Activated T-cell treated with anti-CD3 and anti-CD28 coated beads, Interleukin-2, amount 50 U/mL, for 4 hours (primary cell): ENCODE results near the gene ABCA1. TPM values are rescaled to one million over a fixed set of nuclear protein-coding genes. Genes with fewer than 3 reads are reported as not detected.
A peak's percentile ranks its signal among the peaks of the same experiment; 100 is the strongest.
"Not testable (repeated sequence)": the region's sequence is repeated elsewhere in the genome, so short reads cannot be mapped to it uniquely, and the experiment has no call there.

Experiments
- ATAC-seq, 2 donors: fragments of 200-7000 bp; cut with Tn5 transposase; one replicate each; pipeline ENCODE4 v1.10.0; 2021
- DNase-seq: peaks from one replicate; pipeline ENCODE4 v3.0.0-alpha.2; 2020
- H3K27me3 Mint-ChIP-seq: one replicate; pipeline ENCODE4 v1.8.0; 2021; ENCODE audit warnings: low read depth, mixed read lengths
- H3K36me3 Mint-ChIP-seq: one replicate; pipeline ENCODE4 v1.8.0; 2022; ENCODE audit warnings: mixed read lengths; ENCODE audit not compliant: insufficient read depth
- H3K4me1 Mint-ChIP-seq: one replicate; pipeline ENCODE4 v1.8.0; 2021; ENCODE audit warnings: low read depth, mixed read lengths
- H3K4me3 Mint-ChIP-seq: one replicate; pipeline ENCODE4 v1.8.0; 2021; ENCODE audit warnings: mild to moderate bottlenecking, moderate library complexity, mixed read lengths
- H3K9me3 Mint-ChIP-seq: one replicate; pipeline ENCODE4 v1.8.0; 2021; ENCODE audit warnings: mixed read lengths
- total RNA-seq, 3 donors: library from RNA; stranded (reverse); gene quantifications; one replicate each; pipeline ENCODE4 v1.2.1, GENCODE V29; 2021

ABCA1 gene, protein sequence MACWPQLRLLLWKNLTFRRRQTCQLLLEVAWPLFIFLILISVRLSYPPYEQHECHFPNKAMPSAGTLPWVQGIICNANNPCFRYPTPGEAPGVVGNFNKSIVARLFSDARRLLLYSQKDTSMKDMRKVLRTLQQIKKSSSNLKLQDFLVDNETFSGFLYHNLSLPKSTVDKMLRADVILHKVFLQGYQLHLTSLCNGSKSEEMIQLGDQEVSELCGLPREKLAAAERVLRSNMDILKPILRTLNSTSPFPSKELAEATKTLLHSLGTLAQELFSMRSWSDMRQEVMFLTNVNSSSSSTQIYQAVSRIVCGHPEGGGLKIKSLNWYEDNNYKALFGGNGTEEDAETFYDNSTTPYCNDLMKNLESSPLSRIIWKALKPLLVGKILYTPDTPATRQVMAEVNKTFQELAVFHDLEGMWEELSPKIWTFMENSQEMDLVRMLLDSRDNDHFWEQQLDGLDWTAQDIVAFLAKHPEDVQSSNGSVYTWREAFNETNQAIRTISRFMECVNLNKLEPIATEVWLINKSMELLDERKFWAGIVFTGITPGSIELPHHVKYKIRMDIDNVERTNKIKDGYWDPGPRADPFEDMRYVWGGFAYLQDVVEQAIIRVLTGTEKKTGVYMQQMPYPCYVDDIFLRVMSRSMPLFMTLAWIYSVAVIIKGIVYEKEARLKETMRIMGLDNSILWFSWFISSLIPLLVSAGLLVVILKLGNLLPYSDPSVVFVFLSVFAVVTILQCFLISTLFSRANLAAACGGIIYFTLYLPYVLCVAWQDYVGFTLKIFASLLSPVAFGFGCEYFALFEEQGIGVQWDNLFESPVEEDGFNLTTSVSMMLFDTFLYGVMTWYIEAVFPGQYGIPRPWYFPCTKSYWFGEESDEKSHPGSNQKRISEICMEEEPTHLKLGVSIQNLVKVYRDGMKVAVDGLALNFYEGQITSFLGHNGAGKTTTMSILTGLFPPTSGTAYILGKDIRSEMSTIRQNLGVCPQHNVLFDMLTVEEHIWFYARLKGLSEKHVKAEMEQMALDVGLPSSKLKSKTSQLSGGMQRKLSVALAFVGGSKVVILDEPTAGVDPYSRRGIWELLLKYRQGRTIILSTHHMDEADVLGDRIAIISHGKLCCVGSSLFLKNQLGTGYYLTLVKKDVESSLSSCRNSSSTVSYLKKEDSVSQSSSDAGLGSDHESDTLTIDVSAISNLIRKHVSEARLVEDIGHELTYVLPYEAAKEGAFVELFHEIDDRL (N-terminal part only)
- total RNA-seq = under 1 TPM; 0.26 to 0.30 (median 0.30) TPM

DNA sequence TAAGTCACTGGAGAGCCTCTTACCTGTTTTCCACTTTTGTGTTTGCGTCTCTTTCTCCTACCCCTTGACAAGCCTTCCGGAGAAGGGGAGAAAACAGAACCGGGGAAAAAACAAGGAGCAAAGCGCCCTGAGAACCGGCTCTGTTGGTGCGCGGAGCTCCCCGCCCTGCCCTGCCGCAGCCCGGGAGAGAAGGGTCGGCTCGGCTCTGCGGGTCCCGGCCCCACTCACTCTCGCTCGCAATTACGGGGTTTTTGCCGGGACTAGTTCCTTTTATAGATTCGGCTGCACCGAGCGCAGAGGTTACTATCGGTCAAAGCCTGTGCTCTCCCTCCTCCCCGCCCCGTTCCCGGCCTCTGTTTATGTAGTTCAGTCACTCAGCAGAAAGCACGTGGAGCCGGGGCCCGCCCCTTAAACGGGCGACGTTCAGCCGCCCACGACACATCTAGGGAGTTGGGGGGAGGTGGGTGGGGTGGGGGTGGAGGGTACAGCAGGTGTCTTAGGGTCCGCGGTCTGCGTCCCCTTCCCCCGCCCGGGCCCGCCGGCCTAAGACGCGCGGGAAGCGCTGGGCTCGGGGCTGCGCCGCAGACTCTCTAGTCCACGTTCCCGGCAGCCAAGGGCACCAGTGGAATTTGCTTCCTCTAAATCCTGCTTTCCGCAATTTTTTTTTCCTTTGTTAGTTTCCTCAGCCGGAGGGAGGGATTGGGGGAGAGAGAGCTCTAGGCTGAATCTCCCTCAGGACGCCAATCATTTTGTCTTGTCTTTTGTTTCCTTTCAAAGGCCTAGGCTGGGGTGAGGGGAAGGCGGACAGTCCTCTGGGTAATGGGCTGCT is at the start of gene ABCA1:
TSS of gene ABCA1 (minus strand) at position 244 of the 829 bp plus-strand sequence. CDS start 24,476 bp downstream, outside the sequence.
- Mint-ChIP-seq H3K36me3 (no peaks in the 10 kb centered on the region), H3K27me3 (peaks cover 6% of the 10 kb centered on the region), H3K4me1 (peaks cover 17% of the 10 kb centered on the region), H3K9me3 (no peaks in the 10 kb centered on the region), H3K4me3 (peak within 1 kb of the TSS; percentile 83)
- DNase-seq (peak; percentile 64), ATAC-seq (peak; percentile 69 to 75)

- no peak overlapping the region for H3K4me3 Mint-ChIP-seq
- no peaks in the 10 kb centered on the region for H3K9me3 Mint-ChIP-seq
- peaks cover under 1% of the 10 kb centered on the region for H3K27me3 Mint-ChIP-seq
- no peak for DNase-seq
- H3K4me1 Mint-ChIP-seq = peaks cover 5% of the 10 kb centered on the region
- no peak for ATAC-seq
- H3K36me3 Mint-ChIP-seq = no peaks in the 10 kb centered on the region
Measured at GRCh38 chr9:104977580-104977979, 49.6 kb upstream of the ABCA1 start.

DNA sequence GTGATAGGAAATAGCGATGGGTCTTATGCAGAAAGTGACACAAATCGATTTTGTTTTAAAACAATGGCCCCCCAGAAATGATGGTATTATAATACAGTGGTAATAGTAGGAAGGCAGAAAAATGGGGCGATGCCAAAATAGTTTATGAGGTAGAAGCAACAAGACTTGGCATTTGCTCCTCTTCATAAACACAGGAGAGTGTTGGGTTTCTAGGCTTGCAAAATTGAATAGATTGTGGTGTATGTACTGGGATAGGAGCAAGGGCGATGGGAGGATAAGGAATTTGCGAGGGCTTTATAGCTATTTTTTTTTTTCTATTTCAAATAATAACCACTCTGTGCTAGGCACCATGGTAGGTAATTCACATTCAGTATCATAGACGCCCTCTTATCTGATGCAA is 49.2 kb upstream of the ABCA1 start:
- ATAC-seq = no peak
- no peak for DNase-seq
- H3K27me3 Mint-ChIP-seq = peaks cover 3% of the 10 kb centered on the region
- H3K4me1 Mint-ChIP-seq = peaks cover 5% of the 10 kb centered on the region
- H3K9me3 Mint-ChIP-seq = no peaks in the 10 kb centered on the region
- H3K4me3 Mint-ChIP-seq = no peak overlapping the region
- no peaks in the 10 kb centered on the region for H3K36me3 Mint-ChIP-seq

DNA sequence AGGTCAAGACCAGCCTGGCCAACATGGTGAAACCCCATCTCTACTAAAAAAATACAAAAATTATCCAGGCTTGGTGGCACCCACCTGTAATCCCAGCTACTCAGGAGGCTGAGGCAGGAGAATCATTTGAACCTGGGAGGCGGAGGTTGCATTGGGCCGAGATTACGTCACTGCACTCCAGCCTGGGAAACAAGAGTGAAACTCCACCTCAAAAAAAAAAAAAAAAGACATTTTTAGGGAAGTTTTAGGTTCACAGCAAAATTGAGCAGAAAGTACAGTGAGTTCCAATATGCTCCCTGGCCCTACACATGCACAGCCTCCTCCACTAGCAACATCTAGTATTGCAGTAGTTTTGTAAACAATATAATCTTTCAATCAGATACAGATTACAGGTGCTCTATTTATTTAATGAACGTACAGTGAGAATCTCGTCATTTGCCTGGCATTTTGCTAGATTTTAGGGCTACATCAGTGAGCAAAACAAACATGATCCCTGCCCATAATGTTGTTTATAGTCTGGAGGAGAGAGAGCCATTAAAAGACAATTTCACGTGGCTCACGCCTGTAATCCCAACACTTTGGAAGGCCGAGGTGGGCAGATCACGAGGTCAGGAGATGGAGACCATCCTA is 48.1 kb upstream of the ABCA1 start:
- H3K36me3 Mint-ChIP-seq, H3K4me1 Mint-ChIP-seq, ATAC-seq, H3K27me3 Mint-ChIP-seq, H3K9me3 Mint-ChIP-seq, DNase-seq, H3K4me3 Mint-ChIP-seq: not testable (repeated sequence)

GRCh38 chr9:104974053-104974962 is 46.4 kb upstream of the ABCA1 start:
- Mint-ChIP-seq H3K4me3 (no peak overlapping the region), H3K27me3 (peaks cover 7% of the 10 kb centered on the region), H3K4me1 (peaks cover 4% of the 10 kb centered on the region), H3K36me3 (no peaks in the 10 kb centered on the region), H3K9me3 (no peaks in the 10 kb centered on the region)
- ATAC-seq (no peak), DNase-seq (no peak)

GRCh38 chr9:104972242-104972866 is 44.4 kb upstream of the ABCA1 start:
- no peaks in the 10 kb centered on the region for H3K36me3 Mint-ChIP-seq
- no peaks in the 10 kb centered on the region for H3K9me3 Mint-ChIP-seq
- H3K4me3 Mint-ChIP-seq = no peak overlapping the region
- peaks cover 7% of the 10 kb centered on the region for H3K27me3 Mint-ChIP-seq
- ATAC-seq (no peak), DNase-seq (no peak)
- peaks cover 15% of the 10 kb centered on the region for H3K4me1 Mint-ChIP-seq

GRCh38 chr9:104971511-104971910 is 43.6 kb upstream of the ABCA1 start:
- ATAC-seq (no peak), DNase-seq (no peak)
- Mint-ChIP-seq H3K4me3 (no peak overlapping the region), H3K4me1 (peaks cover 15% of the 10 kb centered on the region), H3K27me3 (peaks cover 7% of the 10 kb centered on the region), H3K9me3 (no peaks in the 10 kb centered on the region), H3K36me3 (no peaks in the 10 kb centered on the region)

DNA sequence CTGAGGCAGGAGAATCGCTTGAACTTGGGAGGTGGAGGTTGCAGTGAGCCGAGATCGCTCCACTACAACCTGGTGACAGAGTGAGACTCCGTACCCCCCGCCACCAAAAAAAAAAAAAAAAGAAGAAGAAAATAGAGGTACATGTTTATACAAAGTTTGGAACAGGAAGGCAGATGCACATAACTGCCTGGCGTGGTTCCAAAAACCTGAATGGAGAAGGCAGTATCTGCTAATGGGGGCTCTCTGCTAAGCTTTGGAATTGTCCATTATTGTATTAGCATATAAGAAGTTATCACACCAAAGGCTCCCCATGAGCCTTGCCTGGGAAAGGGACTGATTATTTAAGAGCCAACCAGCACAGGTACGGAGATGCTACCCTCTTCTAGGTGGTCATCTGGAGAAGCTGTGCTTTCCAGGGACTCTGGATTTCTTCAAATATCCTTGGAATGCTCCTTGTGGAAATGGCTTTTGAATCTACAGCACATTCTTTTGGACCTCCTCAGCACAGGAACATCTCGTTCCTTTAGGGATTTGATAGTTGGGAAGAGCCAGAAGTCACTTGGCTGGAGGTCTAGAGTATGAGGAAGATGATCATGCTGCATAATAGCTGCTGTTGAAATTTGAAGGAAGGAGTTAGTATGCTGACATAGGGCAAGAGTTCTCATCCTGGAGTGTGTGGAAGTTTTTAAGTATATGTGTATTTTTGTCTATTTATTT is 42.5 kb upstream of the ABCA1 start:
- H3K4me1 Mint-ChIP-seq = peaks cover 15% of the 10 kb centered on the region
- DNase-seq (no peak), ATAC-seq (no peak)
- no peaks in the 10 kb centered on the region for H3K9me3 Mint-ChIP-seq
- peaks cover 7% of the 10 kb centered on the region for H3K27me3 Mint-ChIP-seq
- H3K36me3 Mint-ChIP-seq = no peaks in the 10 kb centered on the region
- H3K4me3 Mint-ChIP-seq = no peak overlapping the region

DNA sequence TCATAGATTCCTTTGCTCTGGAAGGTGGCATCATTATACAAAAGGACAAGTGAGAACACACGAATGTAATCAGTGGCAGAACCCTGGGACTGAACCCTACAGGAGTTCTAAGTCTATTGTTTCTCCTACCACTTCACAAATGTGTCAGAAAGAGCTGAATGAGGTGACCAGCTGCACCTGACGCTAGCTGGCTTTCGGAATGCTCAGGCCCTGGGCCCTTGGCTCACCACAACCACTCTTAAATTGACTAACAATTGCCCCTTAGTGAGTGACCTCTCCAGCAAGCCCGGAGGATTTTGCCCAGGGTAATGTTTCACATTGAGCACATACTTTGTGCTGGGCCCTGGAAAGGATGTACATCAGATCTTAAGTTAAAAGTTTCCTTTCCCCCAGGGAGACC is 41.2 kb upstream of the ABCA1 start:
- Mint-ChIP-seq H3K9me3 (no peaks in the 10 kb centered on the region), H3K4me1 (peaks cover 12% of the 10 kb centered on the region), H3K4me3 (peak overlapping the region; percentile 92), H3K27me3 (peaks cover 7% of the 10 kb centered on the region), H3K36me3 (no peaks in the 10 kb centered on the region)
- DNase-seq (no peak), ATAC-seq (no peak)

GRCh38 chr9:104968025-104968982 is 40.3 kb upstream of the ABCA1 start:
- Mint-ChIP-seq H3K4me1 (peaks cover 12% of the 10 kb centered on the region), H3K9me3 (no peaks in the 10 kb centered on the region), H3K4me3 (peak overlapping the region; percentile 92), H3K36me3 (no peaks in the 10 kb centered on the region), H3K27me3 (peaks cover 7% of the 10 kb centered on the region)
- ATAC-seq (peak; percentile 99), DNase-seq (peak; percentile 81)

DNA sequence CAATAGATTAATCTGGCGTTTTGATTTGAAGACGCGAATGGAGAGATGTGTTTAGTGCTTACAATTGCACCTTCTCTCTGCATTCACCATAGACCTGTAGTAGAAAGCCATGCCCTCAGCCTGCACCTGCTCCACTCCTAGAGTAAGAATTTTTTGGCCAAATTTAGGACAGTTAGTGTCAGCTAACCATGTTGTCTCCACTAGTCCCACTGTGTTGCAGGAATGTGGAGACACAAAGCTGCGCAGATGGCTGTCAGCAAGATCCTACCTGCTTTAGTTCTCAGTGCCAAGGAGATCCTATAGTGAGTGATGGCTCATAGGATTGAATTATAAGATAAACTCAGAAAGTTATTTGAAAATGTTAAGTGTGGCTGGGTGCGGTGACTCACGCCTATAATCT is 35.1 kb upstream of the ABCA1 start:
- Mint-ChIP-seq H3K27me3 (no peaks in the 10 kb centered on the region), H3K9me3 (no peaks in the 10 kb centered on the region), H3K36me3 (no peaks in the 10 kb centered on the region), H3K4me3 (no peak overlapping the region), H3K4me1 (peaks cover 29% of the 10 kb centered on the region)
- no peak for ATAC-seq
- DNase-seq = no peak
